ENCODE results near the gene UBL4B.

Gene UBL4B

DNA sequence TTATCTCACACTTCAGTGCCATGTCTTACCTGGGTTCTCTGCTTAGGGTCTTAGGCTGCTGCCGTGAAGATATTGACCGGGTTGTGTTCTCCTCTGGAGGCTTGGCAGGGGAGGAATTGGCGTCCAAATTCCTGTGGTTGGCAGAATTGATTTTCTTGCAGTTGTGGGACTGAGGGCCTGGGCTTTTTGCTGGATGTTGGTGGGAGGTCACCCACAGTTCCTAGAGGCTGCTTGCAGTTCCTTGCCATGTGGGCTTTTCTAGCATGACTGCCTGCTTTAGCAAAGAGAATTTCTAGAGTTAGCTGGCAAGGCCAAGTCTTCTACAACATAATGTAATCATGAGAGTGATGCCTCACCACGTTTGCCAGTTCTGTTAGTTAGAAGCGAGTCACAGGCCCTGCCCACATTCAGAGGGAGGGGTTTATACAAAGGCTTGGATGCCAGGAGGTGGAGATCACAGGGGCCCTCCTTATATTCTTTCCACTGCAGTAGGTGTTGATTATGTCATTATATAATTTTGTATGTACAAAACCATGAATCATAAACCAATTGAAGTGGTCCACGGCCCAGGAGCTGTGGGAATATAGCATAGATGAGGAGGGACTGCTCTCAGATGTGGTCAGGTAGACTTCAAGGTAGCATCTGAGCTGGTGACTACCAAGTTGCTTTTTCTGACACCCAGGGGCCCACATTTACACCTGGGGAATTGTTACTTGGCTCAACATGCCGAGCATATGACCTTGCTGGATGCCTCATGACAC lies 6.6 kb downstream of the UBL4B start:
- no peak for DNase-seq

DNA sequence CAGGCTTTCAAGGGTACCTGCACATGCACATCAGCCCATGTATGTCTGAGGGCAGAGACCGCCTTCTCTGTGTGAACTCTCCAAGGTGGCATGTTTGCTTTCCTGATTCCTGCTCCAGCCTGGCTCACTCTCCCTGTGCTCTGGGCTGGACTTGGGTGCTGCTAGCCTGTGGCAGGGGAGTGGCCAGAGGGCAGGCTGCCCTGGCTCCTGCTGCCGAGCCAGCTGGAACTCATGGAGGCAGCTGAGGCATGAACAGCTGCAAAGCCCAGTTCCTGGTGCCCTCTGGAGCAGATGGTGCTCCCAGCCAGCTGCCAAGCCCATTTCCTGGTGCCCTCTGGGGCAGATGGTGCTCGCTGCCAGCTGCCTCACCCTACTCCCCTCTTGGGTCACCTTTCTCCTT lies 7.6 kb downstream of the UBL4B start:
- no peak for DNase-seq

DNA sequence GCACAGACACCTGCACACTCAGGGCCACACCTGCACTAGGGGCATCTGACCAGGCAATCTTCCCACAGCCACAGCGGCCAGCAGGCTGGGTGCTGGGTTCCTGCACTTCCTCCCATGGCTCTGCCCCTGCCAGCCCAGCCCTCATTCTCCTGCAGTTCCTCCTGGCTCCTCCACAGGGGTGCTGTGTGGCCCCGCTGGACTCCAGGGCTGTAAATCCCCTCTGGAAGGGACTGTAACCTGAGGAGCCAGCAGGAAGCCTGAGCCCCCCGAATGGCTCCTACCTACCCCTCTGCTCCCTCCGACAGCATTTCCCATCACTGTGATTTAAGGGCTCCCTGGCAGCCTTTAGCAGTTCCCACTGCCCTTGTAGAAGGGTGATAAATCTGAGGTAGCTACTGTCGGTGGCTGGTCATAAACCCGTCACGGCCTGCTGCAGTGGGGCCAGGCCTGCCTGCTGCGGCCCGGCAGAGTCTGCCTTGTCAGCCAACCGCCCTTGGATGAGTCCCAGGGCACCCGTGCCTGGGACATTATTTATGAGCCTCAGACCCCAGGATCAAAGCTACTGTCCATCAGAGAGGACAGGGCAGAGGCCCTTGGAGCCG lies 8.8 kb downstream of the UBL4B start:
- DNase-seq, result no peak

DNA sequence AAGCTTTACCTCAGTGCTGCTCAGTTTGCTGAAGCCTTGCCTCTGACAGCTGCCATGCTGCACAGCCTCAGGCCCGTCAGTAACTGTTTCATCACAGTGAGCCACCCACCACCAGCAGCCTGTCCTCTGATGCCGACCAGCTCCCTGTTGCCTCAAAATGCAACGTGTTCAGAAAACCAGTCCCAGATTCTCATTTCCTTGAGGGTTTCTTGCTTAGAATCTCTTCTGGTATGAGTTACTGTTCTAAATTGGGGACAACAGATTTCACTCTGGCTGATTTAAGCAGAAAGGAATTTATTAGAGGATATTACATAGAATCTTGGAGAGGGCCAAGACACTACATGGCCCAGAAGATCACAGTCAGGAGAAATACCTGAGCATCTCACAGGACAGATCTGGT lies 11.0 kb downstream of the UBL4B start:
- DNase-seq, result no peak

DNA sequence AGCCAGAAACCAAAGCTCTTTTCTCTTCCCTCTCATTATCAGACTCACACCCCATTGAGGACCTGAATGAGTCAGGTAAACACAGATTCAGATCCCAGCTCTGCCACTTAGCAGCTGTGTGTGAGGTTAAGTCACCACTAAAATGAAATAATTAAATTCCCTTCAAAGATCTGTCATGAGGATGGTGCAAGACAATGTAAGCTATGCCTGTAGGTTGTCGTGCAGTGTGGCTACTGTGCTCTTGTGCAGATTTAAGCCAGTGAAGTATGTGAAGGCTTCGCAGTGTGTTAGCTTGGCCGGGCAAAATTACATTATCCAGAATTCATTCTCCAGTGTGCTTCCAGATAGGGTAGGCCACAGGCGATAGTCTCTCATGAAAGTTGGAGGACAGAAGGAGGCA lies 13.6 kb downstream of the UBL4B start:
- DNase-seq, result no peak

DNA sequence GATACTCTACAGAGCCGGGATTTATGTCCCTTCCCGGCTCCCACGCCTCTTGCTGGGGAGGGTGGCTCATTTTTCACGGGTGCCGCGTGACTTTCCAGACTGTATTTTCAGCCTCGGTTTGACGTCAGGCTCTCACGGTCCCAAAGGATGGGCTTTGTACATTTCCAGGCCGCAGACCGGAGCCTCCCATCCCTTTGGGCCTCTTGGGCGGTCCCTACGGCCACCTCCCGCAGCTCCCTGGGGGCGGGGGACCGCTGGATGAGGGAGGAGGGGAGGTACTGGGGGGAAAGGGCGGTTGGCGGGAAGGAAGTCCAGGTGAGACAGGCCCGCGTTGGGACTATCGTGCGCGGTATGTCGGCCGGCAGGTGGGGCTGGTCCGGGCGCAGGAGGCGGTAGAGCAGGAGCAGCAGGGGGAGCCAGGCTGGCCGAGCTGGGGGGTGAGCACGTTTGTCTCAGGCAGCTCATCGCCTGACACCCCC lies 17.9 kb downstream of the UBL4B start:
- DNase-seq, result no peak

DNA sequence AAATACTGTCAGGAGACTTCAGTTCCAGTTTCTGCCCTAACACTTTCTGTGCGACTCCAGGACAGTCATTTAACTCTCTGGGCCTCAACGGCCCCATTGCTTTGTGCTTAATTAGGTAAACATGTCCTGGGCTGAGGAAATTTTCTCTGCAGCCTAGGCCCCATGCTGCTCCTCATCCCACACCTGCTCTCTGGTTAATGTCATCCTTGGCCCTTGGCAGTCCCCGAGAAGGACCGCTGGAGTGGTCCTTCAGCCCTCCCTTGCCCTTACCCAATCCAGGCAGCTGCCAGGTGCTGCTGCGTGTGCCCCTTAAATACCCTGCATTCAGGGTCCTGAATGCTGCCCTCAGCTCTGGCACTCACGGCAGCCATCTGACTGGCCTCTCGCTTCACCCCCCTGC lies 18.7 kb downstream of the UBL4B start:
- DNase-seq, result no peak

DNA sequence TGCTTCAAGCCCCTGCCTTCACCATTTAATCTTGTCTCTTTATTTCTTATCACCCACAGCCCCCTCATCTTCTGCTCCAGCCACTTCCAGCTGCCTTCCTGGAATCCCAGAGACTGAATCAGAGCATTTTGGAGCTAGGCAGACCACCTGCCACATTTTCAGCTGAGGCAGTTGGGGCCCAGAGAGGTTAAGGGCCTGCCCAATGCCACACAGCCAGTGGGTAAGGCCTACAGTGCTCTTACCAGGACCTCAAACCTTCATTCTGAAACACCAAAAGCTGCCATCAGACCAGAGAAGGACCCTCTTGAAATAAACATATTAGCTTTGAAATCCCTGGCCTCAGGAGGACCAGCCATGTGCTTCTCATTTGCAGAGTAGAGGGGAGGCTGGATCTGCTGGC lies 20.4 kb downstream of the UBL4B start:
- no peak for DNase-seq

DNA sequence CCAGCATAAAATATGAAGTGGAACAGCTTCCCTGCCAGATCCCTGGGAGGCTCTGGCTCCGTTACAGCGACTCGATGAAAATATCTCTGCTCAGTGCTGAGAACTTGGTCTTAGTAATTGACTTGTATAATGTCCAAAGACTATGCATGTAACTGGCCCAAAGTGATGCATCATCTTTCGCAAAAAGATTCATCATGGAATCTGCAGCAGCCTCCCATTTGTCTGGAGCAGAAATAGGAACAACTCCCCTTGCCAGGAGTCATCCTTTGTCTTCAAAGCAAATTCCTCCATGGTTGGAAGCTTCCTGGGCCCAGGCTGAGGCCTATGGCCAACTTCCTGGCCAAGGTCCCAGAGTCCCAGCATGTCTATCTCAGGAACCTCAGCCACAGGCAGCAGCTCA lies 21.2 kb downstream of the UBL4B start:
- DNase-seq, result no peak

DNA sequence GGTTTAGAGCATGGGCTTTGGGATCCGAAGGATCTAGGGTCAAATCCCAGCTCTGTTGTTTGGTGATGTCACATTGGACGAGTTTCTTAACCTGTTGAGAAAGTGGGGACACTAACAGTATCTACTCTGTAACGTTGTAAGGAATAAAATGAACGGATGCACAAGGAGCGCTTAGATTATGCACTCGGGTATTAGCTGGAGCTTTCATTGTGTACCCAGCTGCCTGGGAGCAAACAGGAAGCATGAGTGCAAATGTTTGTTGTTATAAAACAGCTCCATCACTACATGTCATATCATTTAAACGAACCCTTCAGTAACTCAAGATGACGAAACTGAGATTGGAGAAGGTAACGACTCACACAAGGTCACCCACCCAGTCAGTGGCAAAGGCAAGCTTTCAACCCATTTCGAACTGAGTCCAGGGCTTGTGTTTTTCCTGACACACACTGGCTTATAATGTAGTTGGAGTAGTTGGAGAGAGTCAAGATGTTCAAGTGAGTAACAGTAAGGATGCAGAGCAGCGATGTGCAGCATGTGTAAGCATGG lies 21.9 kb downstream of the UBL4B start:
- peak in 1 of 2 experiments; percentile 25 for DNase-seq

DNA sequence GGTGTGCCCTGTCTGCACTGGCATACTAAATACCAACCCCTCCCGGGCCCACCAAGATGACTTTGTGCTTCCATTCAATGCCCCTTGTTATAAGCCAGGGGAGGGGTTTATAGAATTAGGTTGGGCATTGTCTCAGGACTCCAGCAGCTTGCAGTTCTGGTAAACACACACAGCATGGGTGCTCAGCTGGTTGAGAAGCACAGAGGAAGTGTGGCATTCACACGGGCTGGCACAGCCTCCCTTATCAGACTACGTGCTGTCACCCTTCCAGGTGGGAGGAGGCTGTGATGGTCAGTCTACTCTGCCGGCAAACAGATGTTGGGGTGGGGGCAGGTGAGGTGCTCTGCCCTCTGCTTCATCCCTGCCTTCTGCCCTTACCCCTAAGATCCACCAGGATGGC lies 23.0 kb downstream of the UBL4B start:
- no peak for DNase-seq

DNA sequence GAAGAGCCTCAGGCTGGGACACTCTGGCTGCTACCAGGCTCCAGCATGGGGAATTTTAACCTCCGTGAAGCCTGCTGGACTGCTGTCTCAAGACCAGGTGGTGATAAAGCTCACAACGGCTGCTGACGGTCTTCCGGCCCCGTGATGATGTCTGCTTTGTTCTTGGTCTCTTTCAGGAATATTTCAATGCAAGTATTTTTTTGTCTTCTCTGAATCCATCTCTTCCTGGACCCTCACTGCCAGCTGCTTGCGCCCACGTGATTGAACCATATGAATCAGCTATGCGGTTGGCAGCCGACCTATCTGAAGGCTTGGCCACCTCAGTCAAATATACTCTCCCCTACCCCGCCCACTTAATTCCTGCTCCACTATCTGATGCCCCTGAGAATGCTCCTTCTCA lies 23.4 kb downstream of the UBL4B start:
- no peak for DNase-seq

DNA sequence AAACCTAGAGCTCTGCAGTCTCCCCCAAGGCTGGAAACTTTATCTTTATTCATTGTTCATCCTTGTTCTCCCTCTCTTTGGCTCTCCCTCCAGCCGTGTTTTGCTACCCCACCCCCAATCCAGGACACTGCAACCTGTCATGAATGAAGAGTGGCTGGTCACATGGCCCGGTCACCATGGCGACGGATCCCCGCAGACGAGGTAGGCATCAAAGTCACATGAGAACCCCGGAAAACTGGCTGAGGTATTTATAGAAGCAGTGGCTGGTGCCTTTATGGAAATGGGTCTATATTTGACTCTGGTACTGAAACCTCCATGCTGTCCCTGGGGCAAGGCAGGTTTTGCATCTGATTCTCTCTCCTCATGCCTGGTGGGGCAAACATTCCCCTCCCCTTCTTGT lies 24.7 kb downstream of the UBL4B start:
- DNase-seq, result peak; percentile 43 to 44

DNA sequence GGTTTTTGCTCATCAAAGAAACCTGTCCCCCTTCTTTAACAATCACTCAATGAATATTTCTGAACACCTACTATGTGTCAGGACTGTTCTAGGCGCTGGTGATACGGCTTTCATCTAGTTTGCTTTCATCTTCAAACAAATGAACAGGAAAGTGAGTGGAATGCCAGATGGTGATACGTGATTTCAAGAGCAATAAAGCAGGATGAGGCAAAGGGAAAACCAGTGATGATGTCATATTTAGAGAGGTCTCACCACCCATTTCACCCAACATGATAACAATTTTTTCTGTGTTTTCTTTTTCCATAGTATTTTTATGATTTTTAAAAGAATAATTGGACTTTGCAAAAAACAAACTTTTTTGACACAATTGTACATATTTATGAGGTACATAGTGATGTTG lies 26.7 kb downstream of the UBL4B start:
- no peak for DNase-seq

DNA sequence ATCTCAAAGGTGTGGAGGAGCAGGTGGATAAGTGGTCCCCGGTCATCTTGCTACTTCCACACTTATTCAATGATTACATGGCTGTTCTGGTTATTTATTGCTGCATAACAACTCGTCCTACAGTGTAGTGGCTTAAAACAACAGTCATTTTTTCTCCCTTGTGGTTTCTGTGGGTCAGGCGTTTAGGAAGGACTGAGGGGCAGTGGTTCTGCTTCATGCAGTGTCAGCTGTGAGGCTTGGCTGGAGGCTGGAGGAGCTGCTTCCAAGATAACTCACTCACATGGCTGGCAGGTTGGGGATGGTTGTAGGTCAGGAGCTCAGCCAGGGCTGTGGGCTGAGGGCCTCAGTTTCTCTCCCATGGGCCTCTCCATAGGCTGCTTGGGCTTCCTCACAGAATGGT lies 32.1 kb downstream of the UBL4B start:
- no peak for DNase-seq

DNA sequence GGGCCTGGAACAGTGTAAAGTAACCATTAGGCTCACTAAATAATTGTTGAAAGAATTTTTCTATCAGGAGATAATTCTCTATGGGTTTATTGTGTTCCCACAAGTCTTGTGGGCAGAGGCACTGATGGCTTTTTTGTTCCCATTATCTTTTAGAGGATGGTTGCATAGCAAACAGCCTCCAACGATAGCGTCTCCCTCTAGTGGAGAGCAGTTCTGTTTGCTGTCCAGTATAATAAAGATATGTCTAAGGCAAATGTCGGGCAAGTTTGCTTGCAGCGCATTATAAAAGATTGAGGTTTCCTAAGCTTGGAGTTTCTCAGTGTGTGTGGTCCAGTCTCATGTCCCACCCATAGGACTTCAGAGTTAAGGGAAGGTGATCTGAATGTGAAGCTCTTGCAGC lies 36.7 kb downstream of the UBL4B start:
- no peak for DNase-seq

DNA sequence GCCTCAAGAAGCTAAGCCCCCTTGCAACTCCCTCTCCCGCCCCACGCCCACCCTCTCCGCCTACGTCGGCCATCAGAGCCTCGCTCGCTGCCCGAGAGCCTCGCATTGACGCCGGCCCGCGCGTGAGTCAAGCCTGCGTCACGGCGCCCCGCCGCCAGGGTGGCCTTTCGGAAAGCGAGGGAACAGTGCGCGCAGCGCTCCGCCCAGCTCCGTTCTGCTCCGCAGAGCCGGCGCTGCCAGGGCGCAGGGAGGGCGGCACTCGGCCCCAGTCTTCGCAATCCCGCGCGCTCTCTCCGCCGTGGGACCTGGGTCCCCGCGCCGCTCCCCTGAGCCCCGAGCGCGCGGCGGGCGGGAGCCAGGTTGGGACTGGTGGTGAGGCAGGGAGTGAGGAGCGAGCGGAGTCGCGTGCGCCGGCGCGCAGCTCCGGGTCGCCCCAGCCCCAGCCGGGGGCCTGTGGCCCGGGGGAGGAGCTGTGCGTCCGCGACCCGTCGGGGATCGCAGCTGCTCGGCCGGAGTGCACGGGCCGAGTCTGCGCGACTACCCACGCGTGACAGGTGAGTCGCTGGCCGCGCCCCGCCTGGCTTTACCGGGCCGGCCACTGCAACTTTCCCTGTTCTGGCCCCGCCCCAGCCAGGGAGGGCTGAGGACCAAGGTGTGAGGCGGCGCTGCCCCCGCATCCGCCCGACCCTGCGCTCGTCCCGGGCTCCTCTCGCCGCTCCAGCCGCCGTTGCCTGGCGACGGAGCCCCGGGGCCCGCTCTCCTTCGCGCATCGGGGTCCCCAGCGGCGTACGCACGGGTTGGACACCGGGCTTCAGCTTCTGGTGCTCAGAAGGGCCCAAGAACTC lies 38.3 kb downstream of the UBL4B start, which contains the start of gene SLC6A17:
Gene SLC6A17, plus strand, starts transcription at position 165 of the 845 bp plus-strand sequence. CDS start 16,436 bp downstream, outside the sequence.
- DNase-seq, result peak; percentile 57 to 59

DNA sequence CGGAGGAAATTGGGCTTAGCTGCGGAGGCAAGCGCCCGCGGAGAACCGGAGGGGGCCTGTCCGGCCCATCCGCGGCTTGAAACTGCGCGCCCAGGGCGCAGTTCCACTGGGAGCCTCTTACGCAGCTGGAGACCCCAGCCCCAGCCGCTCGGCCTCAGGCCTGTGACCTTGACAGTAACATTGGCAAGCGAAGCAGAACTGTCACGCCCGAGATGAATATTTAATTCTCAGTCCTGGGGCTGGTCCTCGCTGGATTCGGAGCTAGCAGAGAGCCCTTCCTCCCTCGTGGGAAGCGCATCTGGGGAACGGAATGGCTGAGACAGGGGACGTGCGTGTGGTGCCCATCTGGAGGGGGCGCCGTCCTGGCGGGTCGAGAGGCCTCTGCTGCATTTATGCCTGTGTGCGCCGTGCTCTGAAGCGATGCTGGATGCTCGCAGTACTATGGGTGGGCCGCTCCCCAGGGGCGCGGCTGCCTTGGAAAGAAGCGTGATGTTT lies 39.0 kb downstream of the UBL4B start:
- DNase-seq, result no peak

DNA sequence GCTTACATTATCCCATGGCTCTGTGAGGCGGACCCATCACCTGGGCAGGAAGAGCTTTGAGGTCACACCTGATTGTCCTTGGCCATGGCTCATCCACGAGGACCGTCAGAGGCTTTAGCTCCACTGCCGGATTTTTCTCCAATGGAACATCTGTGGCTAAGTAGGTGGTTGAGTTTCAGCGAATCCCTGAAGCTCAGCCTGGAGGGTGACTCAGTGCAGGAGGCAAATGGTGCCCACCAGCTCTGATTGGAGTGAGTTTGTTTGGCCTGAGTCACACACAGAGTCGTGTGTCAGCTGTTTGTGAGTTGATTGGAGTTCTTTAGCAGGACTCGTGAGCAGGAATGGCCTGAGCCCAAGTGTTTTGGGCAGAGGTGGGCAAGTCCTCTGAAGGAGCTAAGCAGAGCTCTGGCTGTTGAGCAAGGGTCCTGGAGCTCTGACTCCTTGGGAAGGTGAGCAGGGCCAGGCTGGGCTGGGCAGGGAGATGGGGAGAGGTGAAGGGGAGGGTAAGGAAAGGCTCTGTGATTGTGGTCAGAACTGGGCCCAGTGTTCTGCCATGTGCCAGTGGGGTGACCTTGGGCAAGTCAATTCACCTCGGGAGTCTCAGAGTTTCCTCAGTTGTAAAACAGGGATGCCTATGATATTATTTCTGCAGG lies 40.0 kb downstream of the UBL4B start:
- DNase-seq, result no peak

DNA sequence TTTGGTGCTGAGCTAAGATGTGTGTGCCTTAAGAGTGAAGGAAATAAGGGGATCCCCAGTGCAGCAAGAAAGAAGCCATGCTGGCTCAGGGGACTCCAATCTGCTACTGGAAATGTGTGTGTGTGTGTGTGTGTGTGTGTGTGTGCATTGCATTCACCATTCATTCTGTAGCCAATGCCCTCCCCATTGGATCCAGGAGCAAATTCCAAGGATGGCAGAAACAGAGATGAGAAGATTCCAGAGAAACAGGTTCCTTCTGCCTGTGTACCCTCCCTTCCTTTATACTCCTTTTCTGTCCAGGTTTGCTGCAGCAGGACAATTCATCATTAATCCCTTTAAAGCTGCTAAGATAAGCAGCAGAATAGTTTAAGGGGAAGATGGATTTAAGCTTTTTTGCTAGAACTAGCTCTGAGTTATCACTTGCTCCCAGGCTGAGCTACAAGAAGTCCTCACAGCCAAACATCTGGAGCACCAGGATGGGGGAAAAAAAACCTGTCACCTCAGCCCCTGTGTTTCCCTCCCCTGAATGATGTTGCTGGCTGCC lies 41.2 kb downstream of the UBL4B start:
- no peak for DNase-seq

DNA sequence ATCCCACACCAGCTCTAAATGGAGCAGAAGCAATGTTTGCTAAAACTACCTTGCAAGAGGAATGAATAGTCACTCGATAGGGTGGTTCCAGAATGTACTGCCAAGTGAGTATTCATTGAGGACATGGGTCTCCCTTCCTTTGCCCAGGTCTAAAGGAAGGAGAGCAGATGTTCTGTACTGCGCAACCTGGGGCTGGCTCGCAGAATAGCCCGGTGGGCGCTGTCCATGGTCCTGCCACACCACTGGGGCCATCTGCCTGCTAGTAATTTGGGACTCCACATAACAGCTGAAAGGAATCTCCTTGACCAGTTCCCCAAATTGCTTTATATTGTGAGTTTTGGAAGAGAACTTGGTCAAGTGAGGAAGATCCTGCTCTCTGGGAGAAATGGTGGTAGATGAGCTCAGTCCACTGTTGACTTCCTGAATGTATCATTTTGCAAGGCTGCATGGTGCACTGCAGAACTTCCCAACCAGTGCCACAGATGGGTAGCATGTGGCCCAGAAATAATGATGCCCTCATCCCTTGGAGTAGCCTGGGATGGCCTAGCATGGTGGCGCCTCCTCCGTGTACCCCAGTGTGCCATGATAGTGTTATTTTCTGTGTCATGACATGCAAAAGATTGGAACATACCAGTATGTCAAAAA lies 43.8 kb downstream of the UBL4B start:
- DNase-seq, result no peak

DNA sequence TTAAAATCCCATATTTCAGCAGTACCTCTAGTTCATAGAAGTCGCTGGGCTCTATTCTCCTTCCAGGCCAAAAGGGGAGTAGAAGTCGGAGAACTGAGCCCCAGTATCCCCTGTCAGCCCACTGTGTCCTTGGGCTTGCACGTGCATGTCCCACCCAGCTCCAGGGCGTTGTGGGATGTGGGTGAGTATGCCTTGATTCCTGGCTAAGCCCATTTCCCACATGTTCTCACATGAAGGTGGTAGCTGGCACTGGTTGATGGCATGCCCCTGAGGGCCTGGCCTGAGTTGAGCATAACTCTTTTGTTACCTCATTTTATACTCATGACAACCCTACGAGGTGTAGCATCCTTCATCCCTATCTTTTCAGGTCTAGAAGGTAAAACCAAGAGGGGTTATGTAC lies 46.0 kb downstream of the UBL4B start:
- DNase-seq, result no peak
